B cell (primary cell): ENCODE data around the gene PEAK1.

Experiments
- CTCF ChIP-seq: fragments of 200-600 bp; IDR thresholded peaks from one replicate; pipeline ENCODE4 v1.8.0; 2022; ENCODE audit warnings: antibody characterized with exemption, mild to moderate bottlenecking
- EZH2 ChIP-seq: IDR thresholded peaks from 2 replicates; pipeline ENCODE4 v1.6.1; 2012; ENCODE audit warnings: borderline replicate concordance, low read depth, mild to moderate bottlenecking, moderate library complexity, low read length; ENCODE audit not compliant: insufficient read depth, poor library complexity, severe bottlenecking

- no peak for TF ChIP-seq CTCF
- TF ChIP-seq EZH2: no peak
These were observed 6.1 kb downstream of the PEAK1 start for GRCh38 chr15:77413699-77414349.
